Activated naive CD4-positive, alpha-beta T cell treated with anti-CD3 and anti-CD28 coated beads, Interleukin-2, amount 10 ng/mL, durations not matched to agents 7 days and 5 days (primary cell): ENCODE data around the gene RAB18.
A peak's percentile ranks its signal among the peaks of the same experiment; 100 is the strongest.
"Not testable (repeated sequence)": the region's sequence is repeated elsewhere in the genome, so short reads cannot be mapped to it uniquely, and the experiment has no call there.

Experiments
- CTCF ChIA-PET: fragments of 350-600 bp; sonication (Branson Sonifier 250); formaldehyde crosslinking; loops from one replicate; lab custom pipeline; 2021; ENCODE audit warnings: antibody characterized with exemption; lab: Charles Lee
- DNase-seq: peaks from one replicate; pipeline ENCODE4 v3.0.0-alpha.2; 2020
- H3K27ac Mint-ChIP-seq: one replicate; pipeline ENCODE4 v1.8.0; 2021; ENCODE audit warnings: mild to moderate bottlenecking, moderate library complexity, mixed read lengths
- H3K27me3 Mint-ChIP-seq: one replicate; pipeline ENCODE4 v1.8.0; 2021; ENCODE audit warnings: mild to moderate bottlenecking, mixed read lengths
- H3K36me3 Mint-ChIP-seq: one replicate; pipeline ENCODE4 v1.8.0; 2021; ENCODE audit warnings: mixed read lengths
- H3K4me1 Mint-ChIP-seq: one replicate; pipeline ENCODE4 v1.8.0; 2021; ENCODE audit warnings: mixed read lengths
- H3K4me3 Mint-ChIP-seq: one replicate; pipeline ENCODE4 v1.8.0; 2021; ENCODE audit warnings: mild to moderate bottlenecking, moderate library complexity, mixed read lengths
- H3K9me3 Mint-ChIP-seq: one replicate; pipeline ENCODE4 v1.8.0; 2021; ENCODE audit warnings: mixed read lengths

Gene RAB18

DNA sequence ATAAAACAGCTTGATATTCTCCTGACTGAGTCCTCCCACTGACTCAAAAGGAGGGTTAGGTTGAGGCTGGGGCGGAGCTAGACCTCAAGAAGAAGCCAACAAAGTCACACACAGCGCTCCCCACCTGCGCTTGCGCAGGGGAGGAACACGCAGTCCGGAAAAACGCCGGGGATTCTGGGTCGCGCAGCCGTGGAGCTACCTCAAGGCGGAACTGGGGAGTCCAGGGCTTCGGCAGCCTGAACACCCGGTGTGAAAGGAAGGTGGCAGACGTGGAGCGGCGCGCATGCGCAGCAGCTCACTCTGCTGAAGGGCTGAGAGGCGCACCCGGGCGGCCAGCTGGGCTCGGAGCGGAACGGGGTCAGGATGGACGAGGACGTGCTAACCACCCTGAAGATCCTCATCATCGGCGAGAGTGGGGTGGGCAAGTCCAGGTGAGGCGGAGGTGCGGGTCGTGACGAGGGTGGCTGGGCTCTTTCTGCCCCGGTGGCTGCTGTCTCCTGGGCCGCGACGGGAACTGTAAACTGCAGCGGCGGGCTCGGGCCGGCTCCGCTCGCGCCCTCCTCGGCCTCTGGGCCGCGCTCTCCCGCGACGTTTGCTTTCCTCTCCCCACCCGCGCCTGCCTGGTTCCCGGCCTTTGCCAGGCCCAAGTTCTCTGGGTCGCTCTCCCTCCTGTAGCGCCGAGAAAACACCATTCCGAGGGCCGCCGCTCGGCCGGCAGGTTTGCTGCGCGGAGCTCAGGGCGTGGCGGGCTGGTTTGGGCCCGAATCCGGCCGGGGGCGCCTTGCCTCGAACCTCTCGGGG is at the start of gene RAB18:
RAB18 (plus strand) TSS at position 298 of the 801 bp plus-strand sequence; CDS start at position 364, 66 bp downstream.
- Mint-ChIP-seq H3K36me3 (peaks cover 26% of the 10 kb centered on the region), H3K27me3 (peaks cover 10% of the 10 kb centered on the region), H3K9me3 (no peaks in the 10 kb centered on the region), H3K4me3 (peak within 1 kb of the TSS; percentile 100), H3K27ac (peak within 1 kb of the TSS; percentile 99), H3K4me1 (peaks cover 46% of the 10 kb centered on the region)
- CTCF ChIA-PET = interaction anchor here (0.6 to 1.9 kb wide), 6 partner anchors 9 to 875 kb away, joined by 3 to 6 read pairs (median 4); no protein-coding TSS in a partner anchor
- DNase-seq = peak; percentile 99

GRCh38 chr10:27454837-27455236 is 49.3 kb upstream of the RAB18 start:
- no peak for DNase-seq
- Mint-ChIP-seq H3K4me1 (peaks cover 14% of the 10 kb centered on the region), H3K4me3 (no peak overlapping the region), H3K9me3 (no peaks in the 10 kb centered on the region), H3K27ac (no peak overlapping the region), H3K27me3 (peaks cover 5% of the 10 kb centered on the region), H3K36me3 (no peaks in the 10 kb centered on the region)
- CTCF ChIA-PET = no interaction called here

DNA sequence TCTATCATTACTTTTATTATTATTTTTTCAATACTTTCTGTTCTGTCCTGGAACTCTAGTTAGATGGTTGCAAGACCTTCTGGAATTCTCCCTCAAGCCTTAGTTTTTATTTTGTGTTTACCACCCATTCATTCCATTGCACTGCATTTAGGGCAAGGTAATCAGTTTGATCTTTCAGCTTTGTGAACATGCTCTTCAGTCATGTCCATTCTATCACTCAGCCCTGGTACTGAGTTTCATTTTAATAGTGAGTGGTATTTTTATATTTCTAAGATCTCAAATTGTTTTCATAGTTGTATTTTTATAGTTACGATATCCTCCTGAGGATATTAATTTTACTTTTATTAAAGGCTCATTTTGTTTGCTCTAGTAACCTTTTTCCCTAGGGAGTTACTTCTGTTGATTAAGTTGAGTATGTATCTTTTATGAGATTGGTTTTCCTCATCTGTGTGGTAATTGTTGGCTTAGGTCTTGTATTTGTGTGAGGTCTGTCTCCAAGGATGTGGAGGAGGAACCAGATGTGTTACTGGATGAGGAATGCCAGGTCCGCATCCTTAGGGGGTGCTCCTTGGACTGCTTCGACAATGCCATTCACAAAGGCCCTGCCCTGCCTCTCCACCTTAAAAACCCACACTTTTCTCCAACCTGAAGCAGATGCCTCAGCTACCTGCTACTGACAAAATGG is 46.7 kb upstream of the RAB18 start:
- no peak for DNase-seq
- H3K4me3 Mint-ChIP-seq = no peak overlapping the region
- no peaks in the 10 kb centered on the region for H3K36me3 Mint-ChIP-seq
- H3K27me3 Mint-ChIP-seq = no peaks in the 10 kb centered on the region
- H3K4me1 Mint-ChIP-seq = peaks cover 14% of the 10 kb centered on the region
- H3K27ac Mint-ChIP-seq = no peak overlapping the region
- CTCF ChIA-PET = interaction anchor here (0.5 kb wide), 1 partner anchor 11 kb away, joined by 3 read pairs; no protein-coding TSS in a partner anchor
- no peaks in the 10 kb centered on the region for H3K9me3 Mint-ChIP-seq

- H3K27ac Mint-ChIP-seq = no peak overlapping the region
- H3K36me3 Mint-ChIP-seq = no peaks in the 10 kb centered on the region
- H3K4me3 Mint-ChIP-seq = no peak overlapping the region
- H3K9me3 Mint-ChIP-seq = no peaks in the 10 kb centered on the region
- DNase-seq = no peak
- CTCF ChIA-PET = no interaction called here
- H3K27me3 Mint-ChIP-seq = no peaks in the 10 kb centered on the region
- peaks cover 18% of the 10 kb centered on the region for H3K4me1 Mint-ChIP-seq
Measured at GRCh38 chr10:27457966-27458365, 46.1 kb upstream of the RAB18 start.

DNA sequence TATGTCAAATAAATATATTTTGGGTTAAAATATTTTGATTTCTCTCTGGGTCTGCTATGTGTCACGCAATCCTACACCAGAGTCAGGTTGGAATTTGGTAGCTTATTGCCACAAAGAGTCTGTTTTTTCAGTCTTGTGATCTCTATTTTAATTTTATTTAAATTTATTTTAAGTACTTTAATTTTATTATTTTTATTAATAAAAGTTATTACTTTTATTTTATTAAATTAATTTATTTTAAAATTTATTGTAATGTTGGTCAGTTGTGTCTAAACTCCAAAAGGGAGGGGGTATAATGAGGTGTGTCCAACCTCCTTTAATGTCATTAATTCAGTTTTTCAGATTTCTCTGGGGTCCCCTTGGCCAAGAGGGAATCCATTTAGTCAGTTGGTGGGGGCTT is 42.8 kb upstream of the RAB18 start:
- no peak for DNase-seq
- Mint-ChIP-seq H3K27me3 (no peaks in the 10 kb centered on the region), H3K4me1 (peaks cover 51% of the 10 kb centered on the region), H3K27ac (no peak overlapping the region), H3K9me3 (no peaks in the 10 kb centered on the region), H3K36me3 (peaks cover 3% of the 10 kb centered on the region), H3K4me3 (no peak overlapping the region)
- CTCF ChIA-PET = no interaction called here

DNA sequence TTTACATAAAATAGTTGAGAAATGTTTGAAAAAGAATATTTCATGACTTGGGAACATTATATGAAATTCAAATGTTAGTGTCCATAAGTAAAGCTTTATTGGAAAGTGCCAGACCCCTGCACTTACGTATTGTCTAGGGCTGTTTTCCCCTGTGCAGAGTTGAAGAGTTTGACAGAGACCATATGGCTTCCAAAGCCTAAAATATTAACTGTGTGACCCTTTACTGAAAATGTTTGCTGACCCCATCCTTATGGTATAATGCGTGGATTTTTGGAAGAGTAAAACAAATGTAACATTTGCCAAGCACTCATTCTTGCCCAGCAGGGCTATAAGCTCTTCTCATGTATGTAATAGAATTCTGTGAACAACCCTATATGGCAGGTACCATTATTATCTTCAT is 40.1 kb upstream of the RAB18 start:
- no peaks in the 10 kb centered on the region for H3K9me3 Mint-ChIP-seq
- CTCF ChIA-PET = no interaction called here
- H3K4me1 Mint-ChIP-seq = peaks cover 45% of the 10 kb centered on the region
- no peaks in the 10 kb centered on the region for H3K27me3 Mint-ChIP-seq
- DNase-seq = no peak
- H3K36me3 Mint-ChIP-seq = peaks cover 3% of the 10 kb centered on the region
- H3K4me3 Mint-ChIP-seq = no peak overlapping the region
- peak overlapping the region; percentile 93 for H3K27ac Mint-ChIP-seq

DNA sequence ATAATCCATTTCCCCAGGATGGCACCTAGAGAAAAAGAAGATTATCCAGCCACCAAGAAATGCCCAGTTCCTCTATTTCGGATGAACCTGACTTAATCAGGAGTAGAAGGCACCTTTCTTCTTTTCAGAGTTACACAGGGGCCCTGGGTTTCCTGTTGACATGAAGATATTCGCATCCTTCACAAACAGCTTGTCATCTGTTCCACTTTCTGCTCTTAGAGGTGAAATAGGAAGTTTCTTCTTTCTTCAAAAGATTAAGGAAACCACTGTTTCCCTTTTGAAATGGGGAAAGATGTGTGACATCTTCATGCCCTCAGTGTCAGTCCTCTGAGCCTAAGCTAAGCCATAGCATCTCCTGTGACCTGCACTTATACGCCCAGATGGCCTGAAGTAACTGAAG is 39.1 kb upstream of the RAB18 start:
- H3K9me3 Mint-ChIP-seq = no peaks in the 10 kb centered on the region
- peaks cover 45% of the 10 kb centered on the region for H3K4me1 Mint-ChIP-seq
- no peaks in the 10 kb centered on the region for H3K27me3 Mint-ChIP-seq
- peak overlapping the region; percentile 93 for H3K27ac Mint-ChIP-seq
- peak overlapping the region; percentile 29 for H3K4me3 Mint-ChIP-seq
- H3K36me3 Mint-ChIP-seq = peaks cover 3% of the 10 kb centered on the region
- peak; percentile 28 for DNase-seq
- CTCF ChIA-PET = interaction anchor here (0.9 kb wide), 1 partner anchor 39 kb away, joined by 3 read pairs; the partner anchor contains the start of gene RAB18

DNA sequence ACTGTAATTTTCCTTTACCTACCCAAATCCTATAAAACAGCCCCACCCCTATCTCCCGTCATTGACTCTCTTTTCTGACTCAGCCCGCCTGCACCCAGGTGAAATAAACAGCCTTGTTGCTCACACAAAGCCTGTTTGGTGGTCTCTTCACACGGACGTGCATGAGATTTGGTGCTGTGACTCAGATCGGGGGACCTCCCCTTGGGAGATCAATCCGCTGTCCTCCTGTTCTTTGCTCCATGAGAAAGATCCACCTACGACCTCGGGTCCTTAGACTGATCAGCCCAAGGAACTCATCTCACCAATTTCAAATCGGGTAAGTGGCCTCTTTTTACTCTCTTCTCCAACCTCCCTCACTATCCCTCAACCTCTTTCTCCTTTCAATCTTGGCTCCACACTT is 38.5 kb upstream of the RAB18 start:
- H3K4me1 Mint-ChIP-seq = peaks cover 45% of the 10 kb centered on the region
- not testable (repeated sequence) for H3K36me3 Mint-ChIP-seq, H3K4me3 Mint-ChIP-seq, H3K27me3 Mint-ChIP-seq, H3K9me3 Mint-ChIP-seq, DNase-seq
- CTCF ChIA-PET = interaction anchor here (0.9 kb wide), 1 partner anchor 38 kb away, joined by 3 read pairs; the partner anchor contains the start of gene RAB18
- H3K27ac Mint-ChIP-seq = peak overlapping the region; percentile 93

DNA sequence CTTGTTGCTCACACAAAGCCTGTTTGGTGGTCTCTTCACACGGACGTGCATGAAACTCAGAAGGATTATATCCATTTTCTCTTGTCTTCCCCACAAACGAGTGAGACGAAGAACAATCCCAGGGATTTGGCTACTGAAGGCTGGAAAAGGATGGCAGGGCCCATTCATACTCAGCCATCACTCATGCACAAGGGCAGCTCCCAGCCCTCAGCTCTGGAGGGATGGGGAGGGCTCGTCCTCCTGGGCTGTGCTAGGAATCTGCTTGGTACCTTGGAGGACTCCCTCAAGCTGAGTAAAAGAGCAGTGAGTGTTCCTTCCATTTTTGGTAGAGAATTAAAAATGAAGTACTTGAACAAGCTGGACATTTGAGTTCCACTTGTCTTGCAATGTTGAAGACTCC is 33.2 kb upstream of the RAB18 start:
- H3K27me3 Mint-ChIP-seq = peaks cover 17% of the 10 kb centered on the region
- CTCF ChIA-PET = interaction anchor here (1.0 kb wide), 1 partner anchor 25 kb away, joined by 5 read pairs; no protein-coding TSS in a partner anchor
- H3K4me1 Mint-ChIP-seq = peaks cover 12% of the 10 kb centered on the region
- no peaks in the 10 kb centered on the region for H3K9me3 Mint-ChIP-seq
- H3K36me3 Mint-ChIP-seq = no peaks in the 10 kb centered on the region
- no peak overlapping the region for H3K4me3 Mint-ChIP-seq
- DNase-seq = no peak
- H3K27ac Mint-ChIP-seq = no peak overlapping the region

GRCh38 chr10:27474741-27475140 is 29.4 kb upstream of the RAB18 start:
- Mint-ChIP-seq H3K9me3 (no peaks in the 10 kb centered on the region), H3K27me3 (peaks cover 17% of the 10 kb centered on the region), H3K27ac (no peak overlapping the region), H3K36me3 (no peaks in the 10 kb centered on the region), H3K4me3 (no peak overlapping the region), H3K4me1 (no peaks in the 10 kb centered on the region)
- CTCF ChIA-PET = interaction anchor here (0.9 kb wide), 1 partner anchor 8 kb away, joined by 3 read pairs; no protein-coding TSS in a partner anchor
- no peak for DNase-seq

- H3K36me3 Mint-ChIP-seq = no peaks in the 10 kb centered on the region
- DNase-seq = no peak
- H3K4me3 Mint-ChIP-seq = no peak overlapping the region
- H3K4me1 Mint-ChIP-seq = no peaks in the 10 kb centered on the region
- no peak overlapping the region for H3K27ac Mint-ChIP-seq
- CTCF ChIA-PET = no interaction called here
- H3K9me3 Mint-ChIP-seq = no peaks in the 10 kb centered on the region
- H3K27me3 Mint-ChIP-seq = peaks cover 30% of the 10 kb centered on the region
Measured at GRCh38 chr10:27479016-27479415, 25.1 kb upstream of the RAB18 start.

GRCh38 chr10:27481486-27481885 is 22.6 kb upstream of the RAB18 start:
- no peak overlapping the region for H3K4me3 Mint-ChIP-seq
- peaks cover 32% of the 10 kb centered on the region for H3K27me3 Mint-ChIP-seq
- no peak for DNase-seq
- no peaks in the 10 kb centered on the region for H3K4me1 Mint-ChIP-seq
- no peak overlapping the region for H3K27ac Mint-ChIP-seq
- no peaks in the 10 kb centered on the region for H3K9me3 Mint-ChIP-seq
- no peaks in the 10 kb centered on the region for H3K36me3 Mint-ChIP-seq
- CTCF ChIA-PET = interaction anchor here (1.0 kb wide), 1 partner anchor 9 kb away, joined by 4 read pairs; no protein-coding TSS in a partner anchor

- H3K27me3 Mint-ChIP-seq = peaks cover 40% of the 10 kb centered on the region
- DNase-seq = no peak
- H3K27ac Mint-ChIP-seq = no peak overlapping the region
- no peaks in the 10 kb centered on the region for H3K36me3 Mint-ChIP-seq
- H3K4me1 Mint-ChIP-seq = no peaks in the 10 kb centered on the region
- no peak overlapping the region for H3K4me3 Mint-ChIP-seq
- H3K9me3 Mint-ChIP-seq = peaks cover under 1% of the 10 kb centered on the region
- CTCF ChIA-PET = interaction anchor here (0.9 to 1.4 kb wide), 2 partner anchors 9 to 24 kb away, joined by 3 read pairs; no protein-coding TSS in a partner anchor
Measured at GRCh38 chr10:27482984-27483956, 20.8 kb upstream of the RAB18 start.
